Ovary (tissue), 10 donors: ENCODE measurements around the gene ARHGAP45. TPM values are rescaled to one million over a fixed set of nuclear protein-coding genes. Genes with fewer than 3 reads are reported as not detected.
A peak's percentile ranks its signal among the peaks of the same experiment; 100 is the strongest.

ENCODE experiments used
- DNase-seq, 5 donors: peaks; one replicate each; pipeline ENCODE4 v3.0.0-alpha.2; 2019 to 2020
- H3K27ac ChIP-seq, 2 donors: fragments of 200-600 bp; one replicate each; pipeline versions ENCODE4 v1.5.1 to v1.8.0; 2019 to 2022
- H3K27me3 ChIP-seq: fragments of 200-600 bp; one replicate; pipeline ENCODE4 v1.8.0; 2022
- H3K36me3 ChIP-seq: fragments of 200-600 bp; sonication (generic); one replicate; pipeline ENCODE4 v1.5.1; 2019
- H3K4me1 ChIP-seq: one replicate; pipeline ENCODE4 v1.8.1; 2013; ENCODE audit warnings: mild to moderate bottlenecking, moderate library complexity; ENCODE audit not compliant: insufficient read depth
- H3K4me3 ChIP-seq: fragments of 200-600 bp; sonication (generic); one replicate; pipeline ENCODE4 v1.5.1; 2017
- H3K9me3 ChIP-seq, 2 donors: fragments of 200-600 bp in 1 of 2; sonication (generic) in 1 of 2; one replicate each; pipeline versions ENCODE4 v1.5.1 to v1.8.1; 2013 to 2019; ENCODE audit warnings: mild to moderate bottlenecking in 1 of 2, moderate library complexity in 1 of 2
- CTCF ChIP-seq, 3 donors: fragments of 450-650 bp in 2 of 3; fragments of 200-600 bp in 1 of 3; IDR thresholded peaks; one replicate each; pipeline versions ENCODE4 v1.5.1 to v1.8.0; 2016 to 2022; ENCODE audit warnings: antibody characterized with exemption in 3 of 3, mild to moderate bottlenecking in 1 of 3
- EP300 ChIP-seq: sonication (generic); formaldehyde crosslinking; IDR thresholded peaks from one replicate; pipeline ENCODE4 v1.6.1; 2017; ENCODE audit warnings: antibody characterized with exemption
- POLR2A ChIP-seq: fragments of 450-650 bp; IDR thresholded peaks from one replicate; pipeline ENCODE4 v1.6.1; 2017; ENCODE audit warnings: antibody characterized with exemption, mild to moderate bottlenecking, moderate library complexity
- WGBS, 3 donors: extraction: QIAGEN DNeasy Blood & Tissue Kit in 1 of 3; methylation state at CpG; one replicate each; pipeline versions ENCODE4 v1.1.5 to v1.1.7; 2013 to 2017; 5-methylcytosine and 5-hydroxymethylcytosine counted together
- intact Hi-C, 4 donors: fragments of 100-400 bp; cut with DNase I; formaldehyde crosslinking; loops; one replicate each; pipeline versions ENCODE4 v1.11.0 to v1.15.1; 2022 to 2023
- long read RNA-seq, 3 donors: library from polyadenylated mRNA in 2 of 3; unstranded in 2 of 3; transcript quantifications; one replicate each; pipeline ENCODE4 v2.0.0 and lab custom pipeline, GENCODE V29; 2021 to 2026
- polyA plus RNA-seq, 2 donors: library from polyadenylated mRNA; stranded (reverse); fragments of 200-250 nt in 1 of 2; fragments of 350-450 nt in 1 of 2; fragmentation: Illumina TruSeq in 1 of 2; extraction: RNeasy Lipid Tissue Mini Kit (QIAGEN cat#74804) in 1 of 2; gene quantifications; one replicate each; pipeline ENCODE4 v1.2.3, GENCODE V29; 2013 to 2014
- total RNA-seq, 7 donors: library from RNA; depleted of rRNA in 2 of 7; stranded (reverse); fragments of >200 nt in 2 of 7; fragmentation: NEBNext Ultra II Directional in 3 of 7; extraction: Animal tissue kit (Norgen Biotek cat#: 25700) in 3 of 7; gene quantifications; one replicate each; pipeline versions ENCODE4 v1.1.0 to v1.2.4, GENCODE V29; 2016 to 2023
- donor health status: DM: no; HTN: no; CAD: no; lungs with moderate emphysema.
- donor health status: DM: no; HTN: no; CAD: no.
- donor health status: Bipolar disorder and iron deficiency.
- donor health status: DM: yes; HTN: yes; CAD: no.
- donor health status: DM: no; HTN: no; CAD: no.
- donor health status: DM: yes; HTN: yes; CAD: no.

Gene ARHGAP45
- total RNA-seq = 10 to 100 TPM in 2 of 7 donors, 1 to 10 TPM in 5; 2.7 to 10.6 (median 8.9) TPM
- polyA plus RNA-seq = 1 to 10 TPM; 1.0 to 5.1 TPM
- long read RNA-seq, donor 1, partial matches to known transcripts = 5 of 9 reads
- long read RNA-seq, donor 1, other reads (novel, unspliced or antisense) = 3 of 9 reads
- long read RNA-seq, donor 2, partial matches to known transcripts = 66 of 216 reads
- long read RNA-seq, donor 2, other reads (novel, unspliced or antisense) = 148 of 216 reads
- long read RNA-seq, donor 3, full-length matches to known transcripts = 28 of 47 reads
- long read RNA-seq, donor 3, partial matches to known transcripts = 10 of 47 reads
- long read RNA-seq, donor 3, other reads (novel, unspliced or antisense) = 9 of 47 reads

GRCh38 chr19:1066748-1067340 lies at the start of gene ARHGAP45:
Gene ARHGAP45 (plus strand): TSS chr19:1067167. CDS start chr19:1067406, 239 bp downstream.
- no peaks in the 10 kb centered on the region for H3K9me3 ChIP-seq
- no peaks in the 10 kb centered on the region for H3K36me3 ChIP-seq
- H3K4me3 ChIP-seq = peak within 1 kb of the TSS; percentile 12
- peaks cover 20% of the 10 kb centered on the region for H3K27me3 ChIP-seq
- TF ChIP-seq EP300 (no peak), CTCF (IDR thresholded peaks at IDR 0.05) (no peak), POLR2A (no peak)
- no peak within 1 kb of the TSS for H3K27ac ChIP-seq
- H3K4me1 ChIP-seq = no peaks in the 10 kb centered on the region
- intact Hi-C loops = no loop called here
- WGBS, 3 donors = 4 to 6% (median 5%) methylated on average over 27 to 61 of the region's 61 CpGs
- no peak for DNase-seq

GRCh38 chr19:1017906-1018305 lies 49.1 kb upstream of the ARHGAP45 start:
- H3K4me3 ChIP-seq = no peak overlapping the region
- DNase-seq = no peak
- H3K36me3 ChIP-seq = no peaks in the 10 kb centered on the region
- intact Hi-C loops = loop anchor here in 2 of 4 donors (5.0 to 10.0 kb wide), 2 partner anchors 79 to 167 kb away; partner anchors contain the start of gene POLR2E (in 1 of the 2)
- no peak for TF ChIP-seq POLR2A
- TF ChIP-seq CTCF (IDR thresholded peaks at IDR 0.05) = no peak
- no peak for TF ChIP-seq EP300
- H3K27me3 ChIP-seq = no peaks in the 10 kb centered on the region
- 75 to 87% (median 83%) methylated on average over 9 of the region's 9 CpGs for WGBS, 3 donors
- H3K27ac ChIP-seq = no peak overlapping the region
- peaks cover 33% of the 10 kb centered on the region for H3K4me1 ChIP-seq
- no peaks in the 10 kb centered on the region for H3K9me3 ChIP-seq

GRCh38 chr19:1018393-1018792 lies 48.6 kb upstream of the ARHGAP45 start:
- intact Hi-C loops = loop anchor here in 2 of 4 donors (5.0 to 10.0 kb wide), 2 partner anchors 79 to 166 kb away; partner anchors contain the start of gene POLR2E (in 1 of the 2)
- Histone ChIP-seq H3K4me3 (no peak overlapping the region), H3K9me3 (no peaks in the 10 kb centered on the region), H3K4me1 (peaks cover 33% of the 10 kb centered on the region), H3K36me3 (no peaks in the 10 kb centered on the region), H3K27ac (no peak overlapping the region), H3K27me3 (no peaks in the 10 kb centered on the region)
- TF ChIP-seq CTCF (IDR thresholded peaks at IDR 0.05) (no peak), POLR2A (no peak), EP300 (no peak)
- 73 to 83% (median 82%) methylated on average over 5 of the region's 5 CpGs for WGBS, 3 donors
- no peak for DNase-seq

- Histone ChIP-seq H3K9me3 (no peaks in the 10 kb centered on the region), H3K36me3 (no peaks in the 10 kb centered on the region), H3K27ac (no peak overlapping the region), H3K4me1 (peaks cover 33% of the 10 kb centered on the region), H3K4me3 (peak overlapping the region; percentile 97), H3K27me3 (no peaks in the 10 kb centered on the region)
- intact Hi-C loops = loop anchor here in 2 of 4 donors (5.0 to 10.0 kb wide), 2 partner anchors 78 to 166 kb away; partner anchors contain the start of gene POLR2E (in 1 of the 2)
- TF ChIP-seq CTCF (IDR thresholded peaks at IDR 0.05) (no peak), POLR2A (no peak), EP300 (no peak)
- WGBS, 3 donors = 36 to 46% (median 39%) methylated on average over 17 of the region's 17 CpGs
- DNase-seq = no peak
Observed at GRCh38 chr19:1018932-1019615, 47.9 kb upstream of the ARHGAP45 start.
